Spinal cord (tissue), 10 donors: ENCODE measurements around the gene RIPOR3. TPM values are rescaled to one million over a fixed set of nuclear protein-coding genes. Genes with fewer than 3 reads are reported as not detected.

Experiments used
- DNase-seq, 6 donors: peaks; one replicate each; pipeline versions ENCODE4 v3.0.0 to v3.0.0-alpha.2; 2013 to 2015; ENCODE audit warnings: low spot score in 6 of 6, low read depth in 4 of 6
- H3K27ac ChIP-seq: one replicate; pipeline ENCODE4 v1.5.1; 2013; ENCODE audit warnings: low read depth, low read length, control low read depth
- H3K27me3 ChIP-seq: one replicate; pipeline ENCODE4 v1.6.1; 2013; ENCODE audit warnings: low read length; ENCODE audit not compliant: control insufficient read depth, insufficient read depth
- H3K36me3 ChIP-seq: one replicate; pipeline ENCODE4 v1.6.1; 2013; ENCODE audit warnings: low read length; ENCODE audit not compliant: control insufficient read depth, insufficient read depth
- H3K4me1 ChIP-seq: one replicate; pipeline ENCODE4 v1.6.1; 2013; ENCODE audit warnings: low read length; ENCODE audit not compliant: control insufficient read depth, insufficient read depth
- H3K4me3 ChIP-seq: one replicate; pipeline ENCODE4 v1.5.1; 2013; ENCODE audit warnings: low read depth, low read length, control low read depth
- H3K9me3 ChIP-seq: one replicate; pipeline ENCODE4 v1.6.1; 2013; ENCODE audit warnings: low read length; ENCODE audit not compliant: control insufficient read depth, insufficient read depth
- WGBS: methylation state at CpG from one replicate; pipeline ENCODE4 v1.1.5; 2013; ENCODE audit warnings: missing lambda C conversion rate; ENCODE audit not compliant: insufficient coverage; 5-methylcytosine and 5-hydroxymethylcytosine counted together
- polyA plus RNA-seq, 2 donors: library from polyadenylated mRNA; unstranded; fragments of 120-200 nt; gene quantifications; one replicate each; pipeline ENCODE4 v1.2.1, GENCODE V29; 2013; ENCODE audit not compliant: insufficient read length in 2 of 2
- total RNA-seq, 2 donors: library from RNA; depleted of rRNA in 1 of 2; stranded (reverse); fragments of 120-200 nt in 1 of 2; fragments of >200 nt in 1 of 2; gene quantifications; one replicate each; pipeline versions ENCODE4 v1.2.3 to v1.2.4, GENCODE V29; 2013 to 2014
- donor health status: healthy.

Gene RIPOR3
- total and polyA plus RNA-seq, 4 donors, result 2.7 to 9.3 (median 7.0) TPM

GRCh38 chr20:50587291-50587961, 103.9 kb downstream of the RIPOR3 start:
- Histone ChIP-seq H3K27me3 (no peaks in the 10 kb centered on the region), H3K4me3 (no peak overlapping the region), H3K9me3 (no peaks in the 10 kb centered on the region), H3K36me3 (peaks cover 57% of the 10 kb centered on the region), H3K4me1 (peaks cover 7% of the 10 kb centered on the region), H3K27ac (no peak overlapping the region)
- DNase-seq, result no peak
- WGBS, result 85% methylated on average over 19 of the region's 19 CpGs

- H3K27ac ChIP-seq, result no peak overlapping the region
- H3K4me3 ChIP-seq, result no peak overlapping the region
- H3K9me3 ChIP-seq, result no peaks in the 10 kb centered on the region
- WGBS, result 96% methylated on average over 13 of the region's 13 CpGs
- no peaks in the 10 kb centered on the region for H3K27me3 ChIP-seq
- H3K4me1 ChIP-seq, result no peaks in the 10 kb centered on the region
- peaks cover 60% of the 10 kb centered on the region for H3K36me3 ChIP-seq
- no peak for DNase-seq
These were observed 104.7 kb downstream of the RIPOR3 start for GRCh38 chr20:50586531-50587232.

- Histone ChIP-seq H3K27ac (no peak overlapping the region), H3K27me3 (no peaks in the 10 kb centered on the region), H3K9me3 (no peaks in the 10 kb centered on the region), H3K4me1 (no peaks in the 10 kb centered on the region), H3K36me3 (peaks cover 68% of the 10 kb centered on the region), H3K4me3 (no peak overlapping the region)
- DNase-seq, result no peak
- WGBS, result 97% methylated on average over 6 of the region's 9 CpGs
These were observed 105.7 kb downstream of the RIPOR3 start for GRCh38 chr20:50585678-50586077.

GRCh38 chr20:50585214-50585613, 106.1 kb downstream of the RIPOR3 start:
- Histone ChIP-seq H3K9me3 (no peaks in the 10 kb centered on the region), H3K27me3 (no peaks in the 10 kb centered on the region), H3K36me3 (peaks cover 67% of the 10 kb centered on the region), H3K4me1 (no peaks in the 10 kb centered on the region), H3K27ac (no peak overlapping the region), H3K4me3 (no peak overlapping the region)
- WGBS, result 86% methylated on average over 5 of the region's 5 CpGs
- no peak for DNase-seq

DNA sequence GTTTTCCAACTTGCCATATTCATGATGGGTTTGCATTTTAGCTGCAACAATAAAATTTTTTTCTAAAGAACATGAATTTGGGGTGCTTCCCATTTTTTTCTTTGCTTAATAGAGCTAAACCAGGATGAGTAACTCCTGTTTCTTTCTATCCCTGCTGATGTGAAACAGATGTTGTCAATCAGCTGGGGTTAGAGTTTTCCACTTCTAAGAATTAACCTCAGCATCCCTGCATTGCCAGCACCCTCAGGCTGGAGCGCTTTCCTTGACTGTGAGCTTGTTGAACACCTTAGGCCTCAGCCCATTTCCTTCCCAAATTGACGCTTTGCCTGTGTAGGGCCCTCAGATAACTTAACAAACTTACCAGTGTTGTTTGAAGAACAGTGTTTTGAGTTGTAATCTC, 106.7 kb downstream of the RIPOR3 start:
- DNase-seq, result no peak
- Histone ChIP-seq H3K4me3 (no peak overlapping the region), H3K27ac (no peak overlapping the region), H3K36me3 (peaks cover 68% of the 10 kb centered on the region), H3K27me3 (no peaks in the 10 kb centered on the region), H3K4me1 (no peaks in the 10 kb centered on the region), H3K9me3 (no peaks in the 10 kb centered on the region)
- 100% methylated on average over 1 of the region's 2 CpGs for WGBS

- peaks cover 75% of the 10 kb centered on the region for H3K36me3 ChIP-seq
- H3K4me3 ChIP-seq, result no peak overlapping the region
- no peaks in the 10 kb centered on the region for H3K27me3 ChIP-seq
- 95% methylated on average over 14 of the region's 15 CpGs for WGBS
- DNase-seq, result no peak
- H3K4me1 ChIP-seq, result no peaks in the 10 kb centered on the region
- H3K27ac ChIP-seq, result no peak overlapping the region
- H3K9me3 ChIP-seq, result no peaks in the 10 kb centered on the region
These were observed 107.7 kb downstream of the RIPOR3 start for GRCh38 chr20:50583442-50584150.

- Histone ChIP-seq H3K9me3 (no peaks in the 10 kb centered on the region), H3K36me3 (peaks cover 78% of the 10 kb centered on the region), H3K27me3 (no peaks in the 10 kb centered on the region), H3K27ac (no peak overlapping the region), H3K4me1 (peaks cover 2% of the 10 kb centered on the region), H3K4me3 (no peak overlapping the region)
- WGBS, result 98% methylated on average over 8 of the region's 26 CpGs
- DNase-seq, result no peak
These were observed 108.6 kb downstream of the RIPOR3 start for GRCh38 chr20:50582591-50583234.

GRCh38 chr20:50582092-50582491, 109.2 kb downstream of the RIPOR3 start:
- Histone ChIP-seq H3K4me1 (peaks cover 8% of the 10 kb centered on the region), H3K36me3 (peaks cover 78% of the 10 kb centered on the region), H3K27me3 (no peaks in the 10 kb centered on the region), H3K27ac (no peak overlapping the region), H3K9me3 (no peaks in the 10 kb centered on the region), H3K4me3 (no peak overlapping the region)
- WGBS, result 55% methylated on average over 4 of the region's 6 CpGs
- no peak for DNase-seq

DNA sequence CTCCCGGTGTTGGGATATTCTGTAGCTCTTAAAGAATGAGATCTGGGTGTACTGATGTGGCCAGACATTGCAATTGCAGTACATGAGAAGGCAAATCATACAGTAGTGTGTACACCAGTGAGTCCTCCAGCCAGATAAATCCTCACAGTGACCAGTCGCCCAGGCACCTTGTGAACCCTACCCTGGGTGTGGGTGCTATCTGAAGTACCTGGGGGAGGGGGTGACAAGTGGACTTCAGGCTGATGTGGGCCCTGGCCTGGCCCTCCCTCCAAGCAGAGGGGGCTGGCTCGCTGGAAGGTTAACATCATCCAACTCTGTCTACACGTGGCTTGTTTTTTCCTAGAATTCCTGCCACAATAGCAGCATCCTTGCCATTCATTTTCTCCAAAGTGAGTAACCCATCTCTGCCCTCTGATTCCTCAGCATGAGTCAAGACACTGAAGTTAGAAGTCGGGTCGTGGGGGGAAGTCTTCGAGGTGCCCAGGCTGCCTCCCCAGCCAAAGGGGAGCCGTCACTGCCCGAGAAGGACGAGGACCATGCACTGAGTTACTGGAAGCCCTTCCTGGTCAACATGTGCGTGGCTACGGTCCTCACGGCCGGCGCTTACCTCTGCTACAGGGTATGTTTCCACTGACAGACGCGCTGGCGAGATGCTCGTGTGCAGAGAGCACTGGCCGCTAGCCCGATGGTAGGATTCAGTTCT, 110.3 kb downstream of the RIPOR3 start:
- Histone ChIP-seq H3K4me3 (no peak overlapping the region), H3K9me3 (no peaks in the 10 kb centered on the region), H3K36me3 (peaks cover 70% of the 10 kb centered on the region), H3K27me3 (no peaks in the 10 kb centered on the region), H3K27ac (no peak overlapping the region), H3K4me1 (peaks cover 10% of the 10 kb centered on the region)
- DNase-seq, result no peak
- 91% methylated on average over 20 of the region's 21 CpGs for WGBS
